ENCODE data around the gene CLTCL1. TPM values are rescaled to one million over a fixed set of nuclear protein-coding genes. Genes with fewer than 3 reads are reported as not detected.

Gene CLTCL1
- total and polyA plus RNA-seq, 9 of the 15 experiments (the other 6 are each of a cell fraction or from before 2014, with no cell fraction given) = 1.1 to 11.7 (median 5.0) TPM

DNA sequence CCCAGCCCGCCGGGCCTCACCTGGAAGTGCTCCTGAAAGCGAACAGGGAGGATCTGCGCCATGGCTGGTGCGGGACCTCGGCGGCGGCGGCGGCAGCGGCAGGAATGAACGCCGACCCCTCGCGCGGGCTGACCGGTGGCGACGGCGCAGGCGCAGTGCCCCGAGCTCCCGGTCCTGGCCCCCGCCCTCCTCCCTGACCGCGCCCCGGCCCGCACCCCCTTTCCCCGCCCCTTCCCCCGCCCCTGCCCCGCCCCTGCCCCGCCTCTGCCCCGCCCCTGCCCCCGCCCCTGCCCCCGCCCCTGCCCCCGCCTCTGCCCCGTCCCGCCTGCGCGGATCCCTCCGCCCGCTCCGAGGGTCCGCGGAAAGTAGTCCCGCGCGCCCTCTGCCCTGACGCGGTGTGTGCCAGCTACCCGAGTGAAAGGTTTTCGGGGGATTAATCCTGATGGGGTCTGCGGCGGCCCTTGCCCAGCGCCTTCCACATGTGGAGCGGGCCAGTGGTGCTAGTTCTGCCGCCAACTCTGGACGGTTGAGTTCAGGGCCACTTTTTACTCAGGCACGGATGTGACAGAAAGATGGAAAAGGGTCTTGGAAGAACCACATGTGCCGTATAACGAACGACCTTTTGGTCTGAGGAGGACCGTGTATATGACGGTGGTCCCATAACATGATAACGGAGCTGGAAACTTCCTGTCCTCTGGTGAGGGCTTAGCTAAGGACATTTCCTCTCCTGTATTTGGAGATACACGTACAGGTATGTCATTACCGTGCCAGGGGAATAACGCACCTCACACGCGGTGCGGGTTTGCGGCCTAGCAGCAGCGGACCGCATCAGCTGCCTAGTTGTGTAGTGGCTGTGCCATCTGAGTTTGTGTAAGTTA, at the start of gene CLTCL1 (continued):
- TF ChIP-seq SIRT6 (IDR thresholded peaks at IDR 0.05; ENCODE audit: low read depth, low read length) = no peak
- TF ChIP-seq CBFB (CRISPR knock-in tag; IDR thresholded peaks at IDR 0.05) = no peak
- TF ChIP-seq ZNF184 (CRISPR knock-in tag; IDR thresholded peaks at IDR 0.05) = no peak
- TF ChIP-seq, protein P1, sequence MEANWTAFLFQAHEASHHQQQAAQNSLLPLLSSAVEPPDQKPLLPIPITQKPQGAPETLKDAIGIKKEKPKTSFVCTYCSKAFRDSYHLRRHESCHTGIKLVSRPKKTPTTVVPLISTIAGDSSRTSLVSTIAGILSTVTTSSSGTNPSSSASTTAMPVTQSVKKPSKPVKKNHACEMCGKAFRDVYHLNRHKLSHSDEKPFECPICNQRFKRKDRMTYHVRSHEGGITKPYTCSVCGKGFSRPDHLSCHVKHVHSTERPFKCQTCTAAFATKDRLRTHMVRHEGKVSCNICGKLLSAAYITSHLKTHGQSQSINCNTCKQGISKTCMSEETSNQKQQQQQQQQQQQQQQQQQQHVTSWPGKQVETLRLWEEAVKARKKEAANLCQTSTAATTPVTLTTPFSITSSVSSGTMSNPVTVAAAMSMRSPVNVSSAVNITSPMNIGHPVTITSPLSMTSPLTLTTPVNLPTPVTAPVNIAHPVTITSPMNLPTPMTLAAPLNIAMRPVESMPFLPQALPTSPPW (CRISPR knock-in tag; IDR thresholded peaks at IDR 0.05) = peak; percentile 98
- no peak for TF ChIP-seq ZNF644 (tag; IDR thresholded peaks at IDR 0.05; ENCODE audit: low read depth)
- peak; percentile 90 for TF ChIP-seq MGA (IDR thresholded peaks at IDR 0.05)
